IPS DF 6.9 (cell line): ENCODE results near the gene TBL2.
A peak's percentile ranks its signal among the peaks of the same experiment; 100 is the strongest.
"Not testable (repeated sequence)": the region's sequence is repeated elsewhere in the genome, so short reads cannot be mapped to it uniquely, and the experiment has no call there.

Source experiments
- DNase-seq: peaks from one replicate; pipeline ENCODE4 v3.0.0-alpha.2; 2013; ENCODE audit warnings: low read depth, low spot score
- H3K27ac ChIP-seq: one replicate; pipeline ENCODE4 v1.5.1; 2013; ENCODE audit warnings: low read length, control low read depth
- H3K27me3 ChIP-seq: 2 replicates; pipeline ENCODE4 v1.6.1; 2013; ENCODE audit warnings: mild to moderate bottlenecking, low read length; ENCODE audit not compliant: control insufficient read depth, insufficient read depth
- H3K36me3 ChIP-seq: 2 replicates; pipeline ENCODE4 v1.6.1; 2013; ENCODE audit warnings: low read length; ENCODE audit not compliant: control insufficient read depth, insufficient read depth
- H3K4me1 ChIP-seq: 2 replicates; pipeline ENCODE4 v1.6.1; 2013; ENCODE audit warnings: low read length; ENCODE audit not compliant: control insufficient read depth, insufficient read depth
- H3K4me3 ChIP-seq: 2 replicates; pipeline ENCODE4 v1.5.1; 2013; ENCODE audit warnings: mild to moderate bottlenecking, low read length
- H3K9me3 ChIP-seq: 2 replicates; pipeline ENCODE4 v1.6.1; 2013; ENCODE audit warnings: low read length, inconsistent platforms; ENCODE audit not compliant: control insufficient read depth, insufficient read depth
- whole genome bisulfite sequencing: extraction: QIAGEN DNeasy Blood & Tissue Kit; methylation state at CpG from one replicate; pipeline ENCODE4 v1.1.7; 2013; ENCODE audit warnings: mixed read lengths, missing lambda C conversion rate; ENCODE audit not compliant: insufficient read length, insufficient coverage; 5-methylcytosine and 5-hydroxymethylcytosine counted together

TBL2 gene

GRCh38 chr7:73586911-73587310 lies 8.5 kb upstream of the TBL2 start:
- Histone ChIP-seq H3K4me3 (no peak overlapping the region), H3K27ac (no peak overlapping the region), H3K9me3 (no peaks in the 10 kb centered on the region), H3K4me1 (no peaks in the 10 kb centered on the region), H3K27me3 (no peaks in the 10 kb centered on the region; the same call in 1 of the 2 replicates), H3K36me3 (no peaks in the 10 kb centered on the region)
- DNase-seq = no peak
- no CpG with 5 or more reads among the region's 12 CpGs for WGBS

GRCh38 chr7:73585196-73585595 lies 6.8 kb upstream of the TBL2 start:
- WGBS = no CpG with 5 or more reads among the region's 2 CpGs

GRCh38 chr7:73582664-73583202 lies 4.4 kb upstream of the TBL2 start:
- no peaks in the 10 kb centered on the region; the same call in 1 of the 2 replicates for H3K27me3 ChIP-seq
- WGBS = no CpG with 5 or more reads among the region's 6 CpGs

More at GRCh38 chr7:73585196-73585595, 6.8 kb upstream of the TBL2 start:
- Histone ChIP-seq H3K27me3 (no peaks in the 10 kb centered on the region; the same call in 1 of the 2 replicates), H3K4me1 (no peaks in the 10 kb centered on the region), H3K27ac (no peak overlapping the region), H3K4me3 (no peak overlapping the region), H3K36me3 (no peaks in the 10 kb centered on the region), H3K9me3 (no peaks in the 10 kb centered on the region)
- DNase-seq = no peak

GRCh38 chr7:73581006-73581405 lies 2.6 kb upstream of the TBL2 start:
- H3K9me3 ChIP-seq, H3K4me1 ChIP-seq, H3K27ac ChIP-seq, DNase-seq, H3K4me3 ChIP-seq, H3K27me3 ChIP-seq, H3K36me3 ChIP-seq: not testable (repeated sequence)
- WGBS = no CpG with 5 or more reads among the region's 9 CpGs

More at GRCh38 chr7:73582664-73583202, 4.4 kb upstream of the TBL2 start:
- DNase-seq = no peak
- Histone ChIP-seq H3K4me1 (no peaks in the 10 kb centered on the region), H3K9me3 (no peaks in the 10 kb centered on the region), H3K36me3 (no peaks in the 10 kb centered on the region), H3K27ac (no peak overlapping the region), H3K4me3 (no peak overlapping the region)

GRCh38 chr7:73577627-73578341 lies 595 bp downstream of the TBL2 start:
- no peaks in the 10 kb centered on the region for H3K9me3 ChIP-seq
- peaks cover 10% of the 10 kb centered on the region for H3K36me3 ChIP-seq
- H3K4me3 ChIP-seq = peak overlapping the region; percentile 66
- WGBS = no CpG with 5 or more reads among the region's 32 CpGs
- no peaks in the 10 kb centered on the region; the same call in 1 of the 2 replicates for H3K27me3 ChIP-seq
- H3K4me1 ChIP-seq = no peaks in the 10 kb centered on the region
- no peak overlapping the region for H3K27ac ChIP-seq
- DNase-seq = no peak

GRCh38 chr7:73573791-73574190 lies 4.6 kb downstream of the TBL2 start:
- Histone ChIP-seq H3K27me3 (no peaks in the 10 kb centered on the region; the same call in 1 of the 2 replicates), H3K9me3 (no peaks in the 10 kb centered on the region), H3K4me1 (no peaks in the 10 kb centered on the region), H3K36me3 (peaks cover 25% of the 10 kb centered on the region), H3K4me3 (no peak overlapping the region), H3K27ac (no peak overlapping the region)
- DNase-seq = no peak
- no CpG with 5 or more reads among the region's 11 CpGs for WGBS

- Histone ChIP-seq H3K27ac (no peak overlapping the region), H3K27me3 (no peaks in the 10 kb centered on the region; the same call in 1 of the 2 replicates), H3K9me3 (no peaks in the 10 kb centered on the region), H3K4me1 (no peaks in the 10 kb centered on the region), H3K4me3 (no peak overlapping the region), H3K36me3 (peaks cover 25% of the 10 kb centered on the region)
- no peak for DNase-seq
- WGBS = no CpG with 5 or more reads among the region's 9 CpGs
These were observed 5.1 kb downstream of the TBL2 start for GRCh38 chr7:73573276-73573675.

- no peaks in the 10 kb centered on the region; the same call in 1 of the 2 replicates for H3K27me3 ChIP-seq
- WGBS = no CpG with 5 or more reads among the region's 6 CpGs
- no peak overlapping the region for H3K4me3 ChIP-seq
- DNase-seq = no peak
- H3K27ac ChIP-seq = no peak overlapping the region
- H3K9me3 ChIP-seq = no peaks in the 10 kb centered on the region
- H3K36me3 ChIP-seq = peaks cover 25% of the 10 kb centered on the region
- no peaks in the 10 kb centered on the region for H3K4me1 ChIP-seq
These were observed 5.6 kb downstream of the TBL2 start for GRCh38 chr7:73572767-73573186.

GRCh38 chr7:73570977-73571376 lies 7.4 kb downstream of the TBL2 start:
- Histone ChIP-seq H3K36me3 (peaks cover 25% of the 10 kb centered on the region), H3K27me3 (no peaks in the 10 kb centered on the region), H3K9me3 (no peaks in the 10 kb centered on the region), H3K4me1 (no peaks in the 10 kb centered on the region), H3K27ac (no peak overlapping the region), H3K4me3 (no peak overlapping the region)
- no CpG with 5 or more reads among the region's 10 CpGs for WGBS
- no peak for DNase-seq

- WGBS = no CpG with 5 or more reads among the region's 22 CpGs
- Histone ChIP-seq H3K9me3 (no peaks in the 10 kb centered on the region), H3K4me3 (no peak overlapping the region), H3K36me3 (peaks cover 25% of the 10 kb centered on the region), H3K4me1 (no peaks in the 10 kb centered on the region), H3K27me3 (no peaks in the 10 kb centered on the region), H3K27ac (no peak overlapping the region)
- DNase-seq = no peak
These were observed 7.9 kb downstream of the TBL2 start for GRCh38 chr7:73570521-73570920.
